ENCODE data around the gene DGKQ. TPM values are rescaled to one million over a fixed set of nuclear protein-coding genes. Genes with fewer than 3 reads are reported as not detected.

Gene DGKQ
- total and polyA plus RNA-seq, 2 of the 8 experiments (the other 6 are each of a cell fraction or from before 2014, with no cell fraction given) = 7.3 to 9.7 TPM

DNA sequence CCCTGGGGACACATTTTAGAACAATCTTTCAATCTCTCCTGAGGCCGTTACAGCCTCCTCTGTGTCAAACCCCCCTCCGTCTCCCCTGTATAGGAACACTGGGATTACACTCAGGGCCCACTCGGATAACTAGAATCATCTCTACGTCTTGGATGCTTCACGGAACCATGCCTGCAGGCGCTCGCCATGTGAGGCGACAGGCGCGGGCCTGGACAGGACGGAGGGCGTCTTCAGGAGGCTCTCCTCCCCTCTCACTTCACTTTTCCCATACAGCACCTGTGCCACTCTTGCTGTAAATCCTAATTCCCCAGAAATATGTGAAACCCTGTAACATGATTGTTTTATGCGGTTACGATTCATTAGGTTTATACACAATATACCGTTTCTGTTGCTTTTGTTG, 9.4 kb upstream of the DGKQ start (continued):
- TF ChIP-seq E2F6 (IDR thresholded peaks at IDR 0.05) = no peak
- TF ChIP-seq, protein P1, sequence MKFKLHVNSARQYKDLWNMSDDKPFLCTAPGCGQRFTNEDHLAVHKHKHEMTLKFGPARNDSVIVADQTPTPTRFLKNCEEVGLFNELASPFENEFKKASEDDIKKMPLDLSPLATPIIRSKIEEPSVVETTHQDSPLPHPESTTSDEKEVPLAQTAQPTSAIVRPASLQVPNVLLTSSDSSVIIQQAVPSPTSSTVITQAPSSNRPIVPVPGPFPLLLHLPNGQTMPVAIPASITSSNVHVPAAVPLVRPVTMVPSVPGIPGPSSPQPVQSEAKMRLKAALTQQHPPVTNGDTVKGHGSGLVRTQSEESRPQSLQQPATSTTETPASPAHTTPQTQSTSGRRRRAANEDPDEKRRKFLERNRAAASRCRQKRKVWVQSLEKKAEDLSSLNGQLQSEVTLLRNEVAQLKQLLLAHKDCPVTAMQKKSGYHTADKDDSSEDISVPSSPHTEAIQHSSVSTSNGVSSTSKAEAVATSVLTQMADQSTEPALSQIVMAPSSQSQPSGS (IDR thresholded peaks at IDR 0.05; ENCODE audit: low read length) = no peak

Data from H1 (cell line).